Measurements from ENCODE around the gene SARS1.

Gene SARS1

GRCh38 chr1:109249654-109250401 is 36.1 kb downstream of the SARS1 start:
- DNase-seq (ENCODE audit: low read depth) = no peak

GRCh38 chr1:109250454-109251276 is 36.9 kb downstream of the SARS1 start:
- DNase-seq (ENCODE audit: low read depth) = no peak

- no peak for DNase-seq (ENCODE audit: low read depth)
Observed at GRCh38 chr1:109251277-109252166, 37.8 kb downstream of the SARS1 start.

GRCh38 chr1:109252167-109252892 is 38.6 kb downstream of the SARS1 start:
- DNase-seq (ENCODE audit: low read depth) = no peak

- no peak for DNase-seq (ENCODE audit: low read depth)
Observed at GRCh38 chr1:109252893-109253802, 39.4 kb downstream of the SARS1 start.

GRCh38 chr1:109253803-109254620 is 40.3 kb downstream of the SARS1 start:
- DNase-seq (ENCODE audit: low read depth) = no peak

- DNase-seq (ENCODE audit: low read depth) = no peak
Observed at GRCh38 chr1:109254621-109255096, 40.9 kb downstream of the SARS1 start.

- no peak for DNase-seq (ENCODE audit: low read depth)
Observed at GRCh38 chr1:109255097-109255651, 41.5 kb downstream of the SARS1 start.

GRCh38 chr1:109255678-109256077 is 42.0 kb downstream of the SARS1 start:
- DNase-seq (ENCODE audit: low read depth) = no peak

- DNase-seq (ENCODE audit: low read depth) = no peak
Observed at GRCh38 chr1:109256085-109256484, 42.4 kb downstream of the SARS1 start.

- DNase-seq (ENCODE audit: low read depth) = no peak
Observed at GRCh38 chr1:109256971-109257681, 43.4 kb downstream of the SARS1 start.

GRCh38 chr1:109257682-109258421 is 44.1 kb downstream of the SARS1 start:
- DNase-seq (ENCODE audit: low read depth) = no peak

- no peak for DNase-seq (ENCODE audit: low read depth)
Observed at GRCh38 chr1:109258481-109259466, 45.1 kb downstream of the SARS1 start.

GRCh38 chr1:109259674-109260557 is 46.2 kb downstream of the SARS1 start:
- DNase-seq (ENCODE audit: low read depth) = no peak

- no peak for DNase-seq (ENCODE audit: low read depth)
Observed at GRCh38 chr1:109261006-109261405, 47.3 kb downstream of the SARS1 start.

- DNase-seq (ENCODE audit: low read depth) = no peak
Observed at GRCh38 chr1:109261578-109261977, 47.9 kb downstream of the SARS1 start.

Data from stimulated activated CD8-positive, alpha-beta memory T cell treated with anti-CD3 and anti-CD28 coated beads, Interleukin-4, amount 100 ng/mL, for 24 hours (primary cell).